Measurements from ENCODE around the gene DLEU7. TPM values are rescaled to one million over a fixed set of nuclear protein-coding genes. Genes with fewer than 3 reads are reported as not detected.
A peak's percentile ranks its signal among the peaks of the same experiment; 100 is the strongest.

The DLEU7 gene
- total RNA-seq: not detected

DNA sequence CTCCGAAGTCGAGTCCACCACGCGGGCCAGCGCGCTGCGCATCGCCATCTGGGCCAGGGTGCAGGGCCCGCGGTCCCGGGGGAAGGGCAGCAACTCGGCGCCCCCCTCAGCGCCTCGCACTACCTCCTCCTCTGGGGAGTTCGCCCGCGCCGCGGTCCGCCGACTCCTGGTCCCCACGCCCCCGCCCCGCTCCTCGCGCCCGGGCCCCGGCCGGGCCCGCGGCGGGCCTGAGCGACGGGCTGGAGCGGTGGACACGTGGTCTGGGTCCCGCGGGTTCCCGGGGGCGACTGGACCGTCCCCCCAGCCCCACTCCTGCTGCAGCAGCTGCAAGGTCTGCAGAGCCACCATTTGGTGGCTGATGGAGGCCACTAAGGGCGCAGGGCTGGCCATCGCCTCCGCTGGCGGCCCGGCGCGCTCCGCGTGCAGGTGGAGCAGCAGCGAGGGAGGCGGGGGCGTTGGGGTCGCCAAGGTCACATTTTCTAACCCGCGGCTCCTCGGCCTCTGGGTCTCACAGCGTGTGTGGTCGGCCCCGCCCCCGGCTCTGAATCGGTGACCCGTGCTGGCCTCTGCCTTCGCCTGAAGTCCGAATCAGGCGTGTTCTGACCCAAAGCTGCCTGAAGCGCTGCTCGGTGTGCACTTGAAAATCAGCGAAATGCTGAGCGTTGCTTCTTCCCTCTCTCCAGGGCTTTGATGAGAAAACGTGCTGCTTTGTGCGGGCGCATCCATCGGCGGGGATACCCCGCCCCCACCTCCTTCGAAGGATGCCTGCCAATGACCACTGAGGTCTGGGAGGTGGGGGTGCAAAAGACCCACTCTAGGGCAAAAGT lies at the start of gene DLEU7:
TSS of gene DLEU7 (minus strand) at position 436 of the 827 bp plus-strand sequence. CDS start at position 390, 46 bp downstream.
- CTCF ChIA-PET: no interaction called here
- DNase-seq: no peak

DNA sequence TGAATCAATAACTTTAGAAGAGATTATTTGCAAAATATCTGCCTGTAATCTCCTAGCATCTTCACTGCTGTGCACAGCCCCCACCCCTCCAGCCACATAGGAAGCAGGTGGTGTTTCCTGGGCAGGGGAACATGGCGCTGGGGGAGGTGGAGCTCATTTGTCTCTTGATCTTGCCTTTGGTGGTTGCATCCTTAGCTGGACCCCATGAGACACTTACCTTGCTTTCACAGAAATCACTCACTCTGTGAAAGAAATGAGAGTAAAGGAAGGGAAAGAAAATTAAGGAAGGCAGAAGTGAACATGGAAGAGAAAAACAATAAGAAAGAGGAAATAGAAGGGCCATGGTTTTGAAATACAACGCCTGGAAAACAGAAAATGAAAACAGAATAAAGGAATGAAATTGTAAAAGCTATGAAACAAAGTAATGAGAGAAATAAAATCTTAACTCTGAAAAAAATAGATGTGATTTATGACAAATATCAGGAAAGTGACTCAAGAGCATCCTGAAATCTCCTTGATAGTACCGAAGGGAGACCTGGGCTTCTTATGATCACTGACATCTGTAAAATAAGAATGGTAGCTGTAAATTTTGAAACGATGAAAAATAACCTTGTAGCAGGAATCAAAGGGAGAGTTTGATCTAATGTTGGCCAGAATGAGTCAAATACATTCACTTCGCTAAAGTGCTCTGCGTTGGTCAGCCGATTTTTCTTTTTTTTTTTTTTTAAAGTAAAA lies 48.9 kb upstream of the DLEU7 start:
- H3K4me1 Mint-ChIP-seq (ENCODE audit: low read depth): peaks cover 39% of the 10 kb centered on the region

More for the DNA sequence above, at the start of gene DLEU7:
- Mint-ChIP-seq H3K36me3 (no peaks in the 10 kb centered on the region), H3K9me3 (no peaks in the 10 kb centered on the region), H3K27ac (no peak within 1 kb of the TSS), H3K27me3 (peaks cover 9% of the 10 kb centered on the region), H3K4me1 (ENCODE audit: low read depth) (peaks cover 9% of the 10 kb centered on the region), H3K4me3 (no peak within 1 kb of the TSS)
- POLR2A ChIA-PET: no interaction called here
- intact Hi-C loops (cut with micrococcal nuclease): no loop called here

DNA sequence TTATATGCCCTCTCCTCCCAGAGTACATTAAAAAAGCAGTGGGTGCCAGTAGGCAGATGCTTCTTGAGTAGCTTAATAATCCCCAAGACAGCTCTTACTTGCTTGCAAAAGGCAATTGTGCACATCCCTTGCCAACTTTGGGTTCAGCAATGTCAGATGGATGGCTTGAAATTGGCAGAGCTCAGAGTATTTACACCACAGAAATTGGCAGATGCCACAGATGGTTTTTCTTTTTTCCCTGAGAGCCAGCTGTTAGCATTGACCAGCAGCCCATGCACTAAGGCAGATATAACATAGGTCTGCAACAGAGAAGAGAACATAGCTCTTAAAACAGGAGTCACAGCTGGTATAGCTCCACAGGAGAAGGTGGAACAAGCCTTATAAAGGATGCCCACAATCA lies 47.7 kb upstream of the DLEU7 start:
- H3K9me3 Mint-ChIP-seq: no peaks in the 10 kb centered on the region
- POLR2A ChIA-PET: interaction anchor here (1.3 to 1.4 kb wide), 3 partner anchors 11 to 18 kb away, joined by 4 to 6 read pairs (median 4); no protein-coding TSS in a partner anchor
- CTCF ChIA-PET: interaction anchor here (0.6 to 5.0 kb wide), 4 partner anchors 20 to 1237 kb away, joined by 3 to 38 read pairs (median 4); partner anchors contain the start of gene NEK5
- DNase-seq: no peak
- no peaks in the 10 kb centered on the region for H3K27me3 Mint-ChIP-seq
- H3K4me3 Mint-ChIP-seq: no peak overlapping the region
- peaks cover 5% of the 10 kb centered on the region for H3K36me3 Mint-ChIP-seq
- intact Hi-C loops (cut with micrococcal nuclease): loop anchor here (5.0 kb wide), 3 partner anchors 524 to 809 kb away; no protein-coding TSS in a partner anchor
- H3K27ac Mint-ChIP-seq: no peak overlapping the region
- peaks cover 39% of the 10 kb centered on the region for H3K4me1 Mint-ChIP-seq (ENCODE audit: low read depth)

More for the DNA sequence above, 48.9 kb upstream of the DLEU7 start:
- no peaks in the 10 kb centered on the region for H3K9me3 Mint-ChIP-seq
- peak overlapping the region; percentile 64 for H3K27ac Mint-ChIP-seq
- peak overlapping the region; percentile 64 for H3K4me3 Mint-ChIP-seq
- intact Hi-C loops (cut with micrococcal nuclease): loop anchor here (2.0 to 5.0 kb wide), 4 partner anchors 525 to 810 kb away; no protein-coding TSS in a partner anchor
- CTCF ChIA-PET: interaction anchor here (0.7 to 5.0 kb wide), 5 partner anchors 13 to 986 kb away, joined by 3 to 38 read pairs (median 5); no protein-coding TSS in a partner anchor
- H3K36me3 Mint-ChIP-seq: peaks cover 5% of the 10 kb centered on the region
- peak; percentile 48 for DNase-seq
- no peaks in the 10 kb centered on the region for H3K27me3 Mint-ChIP-seq
- POLR2A ChIA-PET: interaction anchor here (0.9 to 1.6 kb wide), 6 partner anchors 9 to 895 kb away, joined by 3 to 6 read pairs (median 4); no protein-coding TSS in a partner anchor

DNA sequence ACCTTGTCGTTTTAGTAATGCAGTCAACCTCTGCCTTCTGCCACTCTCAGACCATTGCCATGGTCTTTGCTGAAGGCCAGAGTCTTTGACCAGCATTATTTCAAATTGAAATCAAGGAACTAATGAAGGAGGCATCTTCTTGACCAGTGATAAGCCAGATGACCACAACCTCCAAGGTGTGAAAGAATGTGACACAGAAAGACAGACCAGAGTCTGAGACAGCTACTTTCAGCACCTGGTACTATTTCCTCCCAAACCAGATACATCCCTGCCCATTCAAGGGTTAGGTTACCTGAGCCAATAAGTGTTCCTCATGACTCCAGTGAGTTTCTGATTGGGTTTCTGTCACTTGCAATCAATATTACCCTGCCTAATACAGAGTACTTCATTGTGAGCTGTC lies 45.8 kb upstream of the DLEU7 start:
- H3K4me3 Mint-ChIP-seq: no peak overlapping the region
- H3K9me3 Mint-ChIP-seq: no peaks in the 10 kb centered on the region
- intact Hi-C loops (cut with micrococcal nuclease): no loop called here
- peaks cover 33% of the 10 kb centered on the region for H3K4me1 Mint-ChIP-seq (ENCODE audit: low read depth)
- DNase-seq: no peak
- ChIA-PET CTCF (interaction anchor here (1.2 kb wide), 1 partner anchor 22 kb away, joined by 3 read pairs; no protein-coding TSS in a partner anchor), POLR2A (no interaction called here)
- H3K27ac Mint-ChIP-seq: no peak overlapping the region
- H3K27me3 Mint-ChIP-seq: no peaks in the 10 kb centered on the region
- H3K36me3 Mint-ChIP-seq: peaks cover 2% of the 10 kb centered on the region

DNA sequence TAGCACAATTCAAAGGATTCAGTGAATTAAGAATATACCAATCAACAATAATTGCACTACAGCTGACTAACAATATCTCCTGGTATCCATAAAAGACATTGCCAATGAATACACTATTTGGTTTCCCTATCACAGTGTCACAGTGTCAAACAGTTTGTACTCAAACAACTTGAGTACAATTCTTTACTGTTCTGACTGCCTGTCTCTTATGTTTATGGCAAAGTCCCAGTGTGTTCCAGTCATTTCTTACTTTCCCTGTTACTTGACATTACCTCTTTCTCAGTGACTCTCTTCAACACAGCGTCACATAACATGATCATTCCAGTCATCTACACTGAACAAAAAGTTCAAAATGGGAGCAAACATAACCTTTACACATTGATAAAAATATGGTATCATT lies 44.9 kb upstream of the DLEU7 start:
- no peak overlapping the region for H3K27ac Mint-ChIP-seq
- no peaks in the 10 kb centered on the region for H3K36me3 Mint-ChIP-seq
- DNase-seq: no peak
- H3K4me3 Mint-ChIP-seq: no peak overlapping the region
- ChIA-PET POLR2A (no interaction called here), CTCF (interaction anchor here (1.2 kb wide), 1 partner anchor 23 kb away, joined by 3 read pairs; no protein-coding TSS in a partner anchor)
- no peaks in the 10 kb centered on the region for H3K9me3 Mint-ChIP-seq
- intact Hi-C loops (cut with micrococcal nuclease): no loop called here
- no peaks in the 10 kb centered on the region for H3K27me3 Mint-ChIP-seq
- H3K4me1 Mint-ChIP-seq (ENCODE audit: low read depth): peaks cover 24% of the 10 kb centered on the region

DNA sequence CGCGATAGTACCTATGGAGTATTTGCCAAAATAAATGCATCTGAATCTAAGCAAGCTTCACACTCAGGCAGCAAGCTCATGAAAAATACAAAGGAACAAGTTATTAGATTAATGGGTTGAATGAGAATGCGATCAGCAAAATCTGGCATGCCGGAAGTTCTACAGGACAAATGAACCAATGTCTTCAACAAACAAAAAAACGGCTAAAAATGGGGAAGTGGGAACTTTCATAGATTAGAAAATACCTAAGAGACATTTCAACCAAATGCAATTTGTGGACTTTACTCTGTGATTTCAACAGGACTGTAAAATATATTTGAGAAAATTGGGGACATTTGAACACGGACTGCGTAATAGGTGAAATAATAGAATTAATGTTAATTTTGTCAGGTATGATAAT lies 43.7 kb upstream of the DLEU7 start:
- ChIA-PET POLR2A (no interaction called here), CTCF (no interaction called here)
- H3K4me3 Mint-ChIP-seq: no peak overlapping the region

DNA sequence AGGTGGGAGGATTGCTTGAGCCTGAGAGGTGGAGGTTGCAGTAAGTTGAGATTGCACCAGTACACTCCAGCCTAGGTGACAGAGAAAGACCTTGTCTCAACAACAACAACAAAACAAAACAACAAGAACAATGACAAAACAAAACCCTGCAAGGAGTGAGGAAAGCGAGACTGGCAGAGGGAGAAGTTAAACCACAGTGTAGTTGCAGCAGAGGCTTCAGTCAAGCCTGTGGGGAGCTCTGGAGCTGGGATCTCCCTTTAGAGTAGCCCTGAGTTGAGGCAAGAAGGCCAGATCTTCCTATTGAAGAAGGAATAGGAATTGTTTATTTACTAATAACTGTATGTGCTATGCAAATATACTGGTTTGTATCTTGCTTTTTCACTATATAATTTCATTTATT lies 40.8 kb upstream of the DLEU7 start:
- ChIA-PET CTCF (interaction anchor here (1.0 kb wide), 1 partner anchor 28 kb away, joined by 4 read pairs; no protein-coding TSS in a partner anchor), POLR2A (no interaction called here)
- DNase-seq: no peak
- H3K36me3 Mint-ChIP-seq: no peaks in the 10 kb centered on the region
- intact Hi-C loops (cut with micrococcal nuclease): no loop called here
- H3K4me3 Mint-ChIP-seq: no peak overlapping the region
- H3K27ac Mint-ChIP-seq: no peak overlapping the region
- no peaks in the 10 kb centered on the region for H3K9me3 Mint-ChIP-seq
- peaks cover 2% of the 10 kb centered on the region for H3K27me3 Mint-ChIP-seq
- no peaks in the 10 kb centered on the region for H3K4me1 Mint-ChIP-seq (ENCODE audit: low read depth)

More for the DNA sequence above, 43.7 kb upstream of the DLEU7 start:
- H3K27ac Mint-ChIP-seq: no peak overlapping the region
- no peak for DNase-seq
- H3K4me1 Mint-ChIP-seq (ENCODE audit: low read depth): peaks cover 13% of the 10 kb centered on the region
- intact Hi-C loops (cut with micrococcal nuclease): no loop called here
- no peaks in the 10 kb centered on the region for H3K36me3 Mint-ChIP-seq
- no peaks in the 10 kb centered on the region for H3K9me3 Mint-ChIP-seq
- no peaks in the 10 kb centered on the region for H3K27me3 Mint-ChIP-seq

DNA sequence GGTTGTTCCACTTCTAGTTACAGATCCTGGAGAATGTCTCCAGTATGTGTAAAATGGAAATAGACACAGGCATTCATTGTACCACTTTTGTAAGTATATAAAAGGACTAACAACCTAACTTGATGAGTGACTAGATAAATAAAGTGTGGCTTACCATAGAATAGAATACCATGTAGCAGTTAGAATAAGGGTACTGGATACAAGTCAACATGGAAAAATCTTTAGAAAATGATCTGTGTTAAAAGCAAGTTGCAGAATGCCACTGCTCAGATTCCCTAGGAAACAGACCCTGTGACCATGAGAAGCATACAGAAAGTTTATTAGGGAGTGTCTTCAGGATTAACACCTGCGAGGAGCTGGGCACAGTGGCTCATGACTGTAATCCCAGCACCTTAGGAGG lies 40.2 kb upstream of the DLEU7 start:
- intact Hi-C loops (cut with micrococcal nuclease): no loop called here
- H3K9me3 Mint-ChIP-seq: no peaks in the 10 kb centered on the region
- H3K27ac Mint-ChIP-seq: no peak overlapping the region
- H3K4me1 Mint-ChIP-seq (ENCODE audit: low read depth): no peaks in the 10 kb centered on the region
- CTCF ChIA-PET: interaction anchor here (1.0 kb wide), 1 partner anchor 28 kb away, joined by 4 read pairs; no protein-coding TSS in a partner anchor
- peaks cover 2% of the 10 kb centered on the region for H3K27me3 Mint-ChIP-seq
- POLR2A ChIA-PET: no interaction called here
- no peak overlapping the region for H3K4me3 Mint-ChIP-seq
- no peaks in the 10 kb centered on the region for H3K36me3 Mint-ChIP-seq
- no peak for DNase-seq

DNA sequence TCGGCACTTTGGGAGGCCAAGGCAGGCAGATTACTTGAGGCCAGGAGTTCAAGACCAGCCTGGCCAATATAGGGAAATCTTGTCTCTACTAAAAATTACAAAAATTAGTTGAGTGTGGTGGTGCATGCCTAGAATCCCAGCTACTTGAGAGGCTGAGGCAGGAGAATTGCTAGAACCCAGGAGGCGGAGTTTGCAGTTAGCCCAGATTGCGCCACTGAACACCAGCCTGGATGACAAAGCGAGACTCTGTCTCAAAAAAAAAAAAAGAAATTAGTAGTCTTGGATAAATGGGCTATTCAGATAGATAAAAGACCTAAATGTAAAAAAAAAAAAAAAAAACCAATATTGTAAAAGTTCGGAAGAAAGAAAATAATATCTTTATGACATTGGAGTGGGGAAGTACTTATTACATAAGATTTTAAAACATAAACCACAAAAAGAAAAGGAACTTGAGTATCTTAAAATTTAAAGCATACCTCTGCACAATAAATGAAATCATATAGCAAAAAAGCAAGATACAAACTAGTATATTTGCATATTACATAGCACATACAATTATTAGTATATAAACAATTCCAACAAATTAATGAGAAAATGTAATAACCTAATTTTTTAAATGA lies 39.4 kb upstream of the DLEU7 start:
- no peaks in the 10 kb centered on the region for H3K9me3 Mint-ChIP-seq
- H3K4me1 Mint-ChIP-seq (ENCODE audit: low read depth): no peaks in the 10 kb centered on the region
- no peak for DNase-seq
- ChIA-PET POLR2A (no interaction called here), CTCF (no interaction called here)
- intact Hi-C loops (cut with micrococcal nuclease): no loop called here
- no peak overlapping the region for H3K4me3 Mint-ChIP-seq
- H3K27me3 Mint-ChIP-seq: peaks cover 2% of the 10 kb centered on the region
- H3K36me3 Mint-ChIP-seq: no peaks in the 10 kb centered on the region
- no peak overlapping the region for H3K27ac Mint-ChIP-seq

DNA sequence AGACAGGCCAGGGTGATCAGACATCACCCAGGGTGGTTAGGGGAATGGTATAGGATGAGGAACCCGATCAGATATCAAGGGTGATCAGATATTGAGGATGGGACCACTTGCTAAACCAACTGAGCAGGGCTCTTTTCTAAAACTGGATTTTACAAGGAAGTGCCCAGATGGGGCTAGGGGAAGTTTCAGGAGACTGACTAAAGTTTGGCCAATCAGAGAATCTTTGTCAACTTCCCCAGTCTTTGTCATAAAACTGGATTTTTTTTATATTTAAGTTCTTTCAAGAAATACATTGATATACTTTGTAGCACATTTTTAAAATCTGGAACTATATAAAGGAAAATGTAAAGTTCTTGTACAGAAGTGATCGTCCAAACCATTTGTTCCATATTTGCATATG lies 30.5 kb upstream of the DLEU7 start:
- ChIA-PET CTCF (no interaction called here), POLR2A (no interaction called here)
- no peak overlapping the region for H3K27ac Mint-ChIP-seq
- no peaks in the 10 kb centered on the region for H3K9me3 Mint-ChIP-seq
- intact Hi-C loops (cut with micrococcal nuclease): no loop called here
- DNase-seq: no peak
- H3K36me3 Mint-ChIP-seq: no peaks in the 10 kb centered on the region
- H3K27me3 Mint-ChIP-seq: no peaks in the 10 kb centered on the region
- H3K4me1 Mint-ChIP-seq (ENCODE audit: low read depth): no peaks in the 10 kb centered on the region
- H3K4me3 Mint-ChIP-seq: no peak overlapping the region

DNA sequence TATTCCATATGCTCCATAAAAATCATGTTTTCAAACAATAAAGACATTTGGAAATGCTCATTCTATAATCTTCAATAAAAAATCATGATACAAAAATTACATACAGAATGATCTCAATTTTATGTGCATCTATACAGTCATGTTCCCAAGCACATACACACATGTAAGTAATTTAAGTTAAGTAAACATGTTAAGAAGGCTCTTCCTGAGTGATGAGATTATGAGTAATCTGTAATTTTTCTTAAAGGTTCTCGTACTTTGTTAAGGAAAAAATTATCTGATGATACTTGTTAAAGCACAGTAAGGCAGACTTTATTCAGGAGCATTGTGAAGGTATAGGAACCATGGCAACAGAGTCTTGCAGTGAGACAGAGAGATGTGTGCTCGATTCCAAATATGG lies 30.0 kb upstream of the DLEU7 start:
- ChIA-PET POLR2A (no interaction called here), CTCF (no interaction called here)
- Mint-ChIP-seq H3K9me3 (no peaks in the 10 kb centered on the region), H3K27me3 (no peaks in the 10 kb centered on the region), H3K4me1 (ENCODE audit: low read depth) (no peaks in the 10 kb centered on the region), H3K36me3 (no peaks in the 10 kb centered on the region), H3K27ac (no peak overlapping the region), H3K4me3 (no peak overlapping the region)
- intact Hi-C loops (cut with micrococcal nuclease): no loop called here
- no peak for DNase-seq

DNA sequence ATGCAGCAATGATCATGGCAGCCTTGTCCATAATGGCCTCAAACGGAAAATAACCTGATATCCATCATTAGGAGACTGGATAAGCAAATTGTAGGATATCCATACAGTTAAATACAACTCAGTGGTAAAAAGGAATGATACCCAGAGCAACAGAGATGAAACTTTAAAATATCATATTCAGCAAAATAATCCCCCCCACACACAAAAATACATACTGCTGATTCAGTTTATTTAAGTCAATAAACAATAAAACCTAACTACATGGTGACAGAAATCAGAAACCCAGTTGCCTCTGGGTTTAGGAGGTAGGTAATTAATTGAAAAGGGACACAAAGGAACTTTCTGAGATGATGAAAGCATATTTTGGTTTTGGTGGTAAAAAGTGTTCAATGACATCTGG lies 27.9 kb upstream of the DLEU7 start:
- Mint-ChIP-seq H3K4me3 (no peak overlapping the region), H3K9me3 (no peaks in the 10 kb centered on the region), H3K27ac (no peak overlapping the region), H3K4me1 (ENCODE audit: low read depth) (no peaks in the 10 kb centered on the region), H3K36me3 (no peaks in the 10 kb centered on the region), H3K27me3 (peaks cover 4% of the 10 kb centered on the region)
- DNase-seq: no peak
- CTCF ChIA-PET: no interaction called here
- intact Hi-C loops (cut with micrococcal nuclease): no loop called here
- POLR2A ChIA-PET: no interaction called here
